Measurements from ENCODE around the gene HLA-DMB.
A peak's percentile ranks its signal among the peaks of the same experiment; 100 is the strongest.

HLA-DMB gene

DNA sequence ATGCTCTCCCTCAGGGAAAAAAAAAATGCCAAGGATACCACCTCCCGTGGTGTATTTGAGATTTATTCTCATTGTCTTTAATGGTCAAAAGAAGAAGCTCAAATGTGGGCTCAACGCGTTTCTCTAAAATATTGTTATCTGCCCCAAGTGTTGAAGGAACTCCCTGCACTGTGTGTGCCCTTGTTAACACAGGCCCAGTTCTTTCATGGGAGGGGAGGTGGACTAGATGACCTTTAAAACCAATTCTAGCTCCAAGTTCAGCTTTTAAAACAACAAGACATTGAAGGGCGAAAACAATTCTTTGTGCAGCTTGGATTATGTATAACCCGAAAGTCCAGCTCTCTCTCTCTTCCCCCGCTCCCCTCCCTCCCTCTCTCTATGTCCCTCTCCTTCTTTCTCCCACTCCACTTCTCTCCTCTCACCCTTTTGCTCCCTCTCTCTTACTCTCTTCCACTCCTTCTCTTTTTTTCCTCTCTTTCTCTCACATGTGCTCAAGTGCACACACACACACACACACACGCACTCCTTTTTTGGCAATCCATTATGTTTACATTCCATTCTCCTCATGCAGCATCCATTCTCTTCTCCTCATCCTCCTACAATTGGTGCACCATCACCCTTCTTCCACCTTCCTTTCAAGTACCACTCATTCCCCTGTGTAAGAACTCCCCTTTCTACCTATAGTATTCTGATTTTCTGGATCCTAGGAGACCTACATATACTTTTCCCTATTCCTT is 8.5 kb downstream of the HLA-DMB start:
- peak in 1 of 2 donors; percentile 28 for ATAC-seq (replicated peaks)
- Mint-ChIP-seq H3K4me3 (peak overlapping the region in 1 of 2 donors; percentile 1), H3K36me3 (peaks cover 31 to 48% of the 10 kb centered on the region in 2 donors), H3K9me3 (peaks cover 0 to 2% of the 10 kb centered on the region in 2 donors), H3K27me3 (no peaks in the 10 kb centered on the region), H3K27ac (peak overlapping the region; percentile 26), H3K4me1 (peaks cover 45 to 88% of the 10 kb centered on the region in 2 donors)
- no peak for DNase-seq

DNA sequence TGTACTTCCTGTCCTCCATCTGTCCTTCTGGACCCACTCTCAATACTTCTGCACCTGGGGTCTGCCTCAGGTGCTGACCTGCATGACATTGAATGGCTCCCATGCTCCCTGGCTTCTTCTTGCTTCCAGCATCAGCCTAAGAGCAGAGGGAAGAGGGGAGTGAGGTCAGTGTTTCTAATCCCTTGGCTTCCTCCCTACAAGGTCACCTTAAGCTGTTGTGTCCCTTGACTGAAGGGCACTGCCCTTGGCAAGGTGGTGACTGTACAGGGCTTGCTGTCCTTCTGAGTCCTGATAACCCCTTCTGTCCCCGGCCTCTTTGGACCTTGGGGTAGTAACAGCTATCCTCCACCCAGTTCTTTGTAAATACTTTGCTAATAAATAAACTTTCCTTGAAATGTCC is 9.6 kb downstream of the HLA-DMB start:
- H3K4me3 Mint-ChIP-seq = no peak overlapping the region
- ATAC-seq (replicated peaks) (peak in 1 of 2 donors; percentile 3), DNase-seq (no peak)
- H3K4me1 Mint-ChIP-seq = peaks cover 36 to 80% of the 10 kb centered on the region in 2 donors
- H3K36me3 Mint-ChIP-seq = peaks cover 21 to 38% of the 10 kb centered on the region in 2 donors
- H3K27ac Mint-ChIP-seq = peak overlapping the region; percentile 93
- no peaks in the 10 kb centered on the region for H3K9me3 Mint-ChIP-seq
- H3K27me3 Mint-ChIP-seq = no peaks in the 10 kb centered on the region

DNA sequence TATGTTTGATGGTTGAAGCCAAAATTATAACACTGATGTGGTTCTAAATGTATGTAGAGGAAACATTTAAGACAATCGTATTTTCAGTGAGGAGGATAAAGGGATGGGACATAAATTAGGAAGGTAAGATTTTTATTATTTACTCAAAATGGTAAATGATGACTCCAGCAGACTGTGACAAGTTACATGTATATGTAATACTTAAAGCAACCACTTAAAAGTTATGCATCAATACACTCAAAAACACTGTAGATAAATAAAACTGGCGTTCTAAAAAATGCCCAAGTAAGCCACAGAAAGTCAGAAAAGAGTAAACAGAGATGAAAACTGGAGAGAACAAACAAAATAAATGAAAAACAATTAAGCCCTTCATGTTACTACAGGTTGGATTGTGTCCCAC is 18.7 kb downstream of the HLA-DMB start:
- Mint-ChIP-seq H3K36me3 (peaks cover 3 to 4% of the 10 kb centered on the region in 2 donors), H3K4me1 (peaks cover 35 to 55% of the 10 kb centered on the region in 2 donors), H3K27ac (peak overlapping the region; percentile 91), H3K27me3 (no peaks in the 10 kb centered on the region), H3K9me3 (peaks cover 2 to 4% of the 10 kb centered on the region in 2 donors), H3K4me3 (peak overlapping the region; percentile 31 to 66)
- DNase-seq = no peak
- ATAC-seq (replicated peaks) = peak; percentile 53 to 61

DNA sequence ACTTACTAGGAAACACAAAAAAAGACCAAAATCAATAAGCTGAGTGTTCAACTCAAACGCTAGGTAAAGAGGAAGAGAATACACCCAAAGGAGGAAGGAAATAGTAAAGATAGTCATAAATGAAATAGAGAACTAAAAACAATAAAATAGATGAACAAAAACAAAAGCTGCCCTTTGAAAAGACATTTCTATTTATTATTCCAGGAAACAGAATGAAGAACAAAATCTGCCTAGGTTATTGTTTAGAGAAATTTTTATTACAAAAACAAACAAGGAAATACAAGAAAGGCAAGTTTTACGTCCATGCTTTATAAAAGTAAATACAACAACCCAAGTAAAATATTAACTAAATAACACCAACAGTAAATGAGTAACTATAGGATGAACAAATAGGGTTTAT is 20.1 kb downstream of the HLA-DMB start:
- peaks cover 2 to 4% of the 10 kb centered on the region in 2 donors for H3K36me3 Mint-ChIP-seq
- ATAC-seq (replicated peaks) = peak; percentile 80 to 83
- H3K4me3 Mint-ChIP-seq = peak overlapping the region; percentile 4 to 75
- H3K27me3 Mint-ChIP-seq = no peaks in the 10 kb centered on the region
- H3K4me1 Mint-ChIP-seq = peaks cover 42 to 63% of the 10 kb centered on the region in 2 donors
- no peak for DNase-seq
- H3K27ac Mint-ChIP-seq = no peak overlapping the region
- H3K9me3 Mint-ChIP-seq = peaks cover 2 to 4% of the 10 kb centered on the region in 2 donors

DNA sequence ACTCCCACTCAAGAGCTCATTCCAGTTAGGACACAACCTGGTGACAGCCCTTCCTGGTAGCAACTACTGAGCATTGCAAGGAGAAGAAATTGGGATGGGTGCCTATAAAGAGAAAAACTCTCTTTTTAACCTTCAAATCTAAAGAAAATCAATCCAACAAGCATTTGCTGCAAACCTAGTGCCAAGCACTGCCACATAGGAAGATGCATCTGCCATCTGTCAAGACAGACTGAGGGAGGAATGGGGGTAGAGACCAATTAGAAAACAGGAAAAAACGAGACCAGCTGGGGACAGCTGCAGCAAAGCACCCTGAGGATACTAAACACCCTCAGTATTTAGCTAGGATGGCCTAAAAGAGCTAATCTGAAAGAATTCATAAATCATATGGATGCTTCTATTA is 27.9 kb downstream of the HLA-DMB start:
- H3K4me1 Mint-ChIP-seq = peaks cover 19 to 33% of the 10 kb centered on the region in 2 donors
- no peaks in the 10 kb centered on the region for H3K27me3 Mint-ChIP-seq
- DNase-seq (no peak), ATAC-seq (replicated peaks) (no peak)
- H3K36me3 Mint-ChIP-seq = peaks cover 4% of the 10 kb centered on the region in 2 donors
- no peak overlapping the region for H3K27ac Mint-ChIP-seq
- H3K9me3 Mint-ChIP-seq = peaks cover 0 to 4% of the 10 kb centered on the region in 2 donors
- H3K4me3 Mint-ChIP-seq = no peak overlapping the region

DNA sequence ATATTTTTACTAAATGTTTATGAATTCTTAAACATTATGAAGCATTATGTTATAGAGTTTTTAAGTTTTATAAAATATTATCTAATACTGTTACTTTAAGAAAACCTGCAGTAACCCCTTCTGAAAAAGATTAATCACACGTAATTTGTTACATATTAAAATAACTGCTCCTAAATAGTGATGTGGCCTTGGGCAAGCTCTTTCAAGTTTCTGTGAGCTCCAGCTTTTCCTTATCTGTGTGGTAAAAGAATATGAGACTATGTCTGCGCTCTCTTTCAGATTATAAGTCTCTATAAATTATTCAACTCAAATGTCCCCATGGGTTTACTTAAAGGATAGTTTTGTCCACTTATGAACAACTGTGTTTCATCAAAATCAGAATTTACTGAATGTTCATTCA is 31.9 kb downstream of the HLA-DMB start:
- DNase-seq (no peak), ATAC-seq (replicated peaks) (no peak)
- H3K27me3 Mint-ChIP-seq = no peaks in the 10 kb centered on the region
- H3K4me3 Mint-ChIP-seq = no peak overlapping the region
- no peak overlapping the region for H3K27ac Mint-ChIP-seq
- H3K36me3 Mint-ChIP-seq = peaks cover 2 to 4% of the 10 kb centered on the region in 2 donors
- H3K9me3 Mint-ChIP-seq = no peaks in the 10 kb centered on the region
- peaks cover 6 to 15% of the 10 kb centered on the region in 2 donors for H3K4me1 Mint-ChIP-seq

DNA sequence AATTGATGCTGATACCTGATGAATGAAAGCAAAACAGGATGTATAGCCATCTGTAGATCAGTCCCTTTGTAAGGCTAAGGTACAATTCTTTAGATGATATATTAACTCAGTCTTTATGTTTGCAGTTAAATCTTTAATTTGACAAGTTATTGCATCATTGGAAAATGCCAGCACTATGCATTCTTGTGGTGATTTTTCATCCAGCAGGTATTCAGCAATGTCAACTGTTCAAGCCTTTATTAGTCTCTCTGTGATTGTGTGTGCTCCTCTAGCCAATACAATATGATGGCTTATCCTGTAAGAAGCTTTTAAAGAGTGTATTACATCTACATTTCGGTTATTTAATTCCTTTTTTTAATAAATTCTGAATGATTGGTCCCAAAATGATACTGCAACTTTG is 34.3 kb downstream of the HLA-DMB start:
- no peaks in the 10 kb centered on the region for H3K9me3 Mint-ChIP-seq
- no peak for ATAC-seq (replicated peaks)
- peaks cover 9 to 26% of the 10 kb centered on the region in 2 donors for H3K4me1 Mint-ChIP-seq
- peaks cover 5 to 8% of the 10 kb centered on the region in 2 donors for H3K36me3 Mint-ChIP-seq
- H3K27me3 Mint-ChIP-seq = no peaks in the 10 kb centered on the region
- no peak for DNase-seq
- H3K4me3 Mint-ChIP-seq = no peak overlapping the region
- no peak overlapping the region for H3K27ac Mint-ChIP-seq

DNA sequence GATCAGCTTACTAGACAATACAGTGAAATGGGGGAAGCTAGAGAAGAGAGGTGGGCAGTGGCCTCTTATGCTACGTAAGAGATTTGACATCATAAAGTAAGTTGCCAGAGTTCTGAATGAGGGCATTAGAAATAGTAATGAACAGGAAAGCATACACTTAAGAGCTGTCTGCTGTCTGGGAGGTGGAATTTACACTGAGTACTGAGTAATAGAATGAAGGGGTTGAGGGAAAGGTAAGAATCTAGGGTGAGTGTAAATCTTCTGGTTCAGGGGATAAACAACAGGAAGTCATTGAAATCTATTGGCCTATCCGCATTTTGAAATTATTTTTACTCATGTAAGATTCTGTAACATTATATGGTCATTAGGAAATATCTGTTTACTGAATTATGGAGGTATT is 35.8 kb downstream of the HLA-DMB start:
- Mint-ChIP-seq H3K27ac (no peak overlapping the region), H3K4me1 (peaks cover 9 to 26% of the 10 kb centered on the region in 2 donors), H3K4me3 (no peak overlapping the region), H3K27me3 (no peaks in the 10 kb centered on the region), H3K36me3 (peaks cover 9 to 18% of the 10 kb centered on the region in 2 donors), H3K9me3 (no peaks in the 10 kb centered on the region)
- DNase-seq = no peak
- ATAC-seq (replicated peaks) = no peak

DNA sequence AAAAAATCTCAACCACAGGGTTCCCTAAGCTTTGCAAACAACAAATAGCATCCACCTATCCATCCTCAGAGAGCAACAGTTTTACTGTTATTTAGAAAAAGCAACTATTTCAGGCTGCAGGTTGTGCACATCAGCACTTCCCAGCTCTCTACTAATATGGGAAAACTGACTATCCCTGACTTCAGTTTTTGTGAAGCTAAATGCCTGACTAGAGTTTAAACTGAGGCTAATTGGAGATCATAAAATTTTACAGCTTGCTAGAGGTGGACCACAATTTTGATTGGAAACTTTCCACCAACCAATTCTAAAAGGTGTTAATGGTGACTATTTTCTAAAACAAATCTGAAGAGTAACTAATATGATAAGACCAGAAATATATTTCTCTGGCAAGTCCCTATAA is 36.9 kb downstream of the HLA-DMB start:
- no peak for ATAC-seq (replicated peaks)
- Mint-ChIP-seq H3K4me1 (peaks cover 9 to 26% of the 10 kb centered on the region in 2 donors), H3K4me3 (no peak overlapping the region), H3K27ac (no peak overlapping the region), H3K9me3 (no peaks in the 10 kb centered on the region), H3K27me3 (no peaks in the 10 kb centered on the region), H3K36me3 (peaks cover 9 to 18% of the 10 kb centered on the region in 2 donors)
- no peak for DNase-seq

DNA sequence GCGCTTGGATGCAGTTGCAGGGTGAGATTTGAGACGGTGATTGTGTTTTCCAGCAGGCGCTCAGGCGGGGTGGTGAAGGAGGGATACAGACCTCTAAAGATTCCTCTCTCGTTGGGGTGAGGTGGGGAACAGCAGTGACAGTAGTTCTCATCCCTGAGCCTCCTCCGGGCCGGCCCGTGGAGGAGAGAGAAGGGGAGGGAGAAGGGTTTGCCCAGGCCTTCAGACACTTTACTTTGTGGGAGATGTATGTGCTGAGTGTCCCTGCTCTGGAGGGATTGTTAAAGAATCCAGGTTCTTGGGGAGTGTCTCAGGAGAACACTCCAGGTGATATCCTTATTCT is 45.9 kb downstream of the HLA-DMB start:
- Mint-ChIP-seq H3K9me3 (no peaks in the 10 kb centered on the region), H3K27ac (peak overlapping the region; percentile 97), H3K4me3 (peak overlapping the region; percentile 92 to 97), H3K36me3 (peaks cover 20 to 27% of the 10 kb centered on the region in 2 donors), H3K4me1 (peaks cover 40 to 68% of the 10 kb centered on the region in 2 donors), H3K27me3 (no peaks in the 10 kb centered on the region)
- ATAC-seq (replicated peaks) (peak; percentile 15 to 18), DNase-seq (no peak)

DNA sequence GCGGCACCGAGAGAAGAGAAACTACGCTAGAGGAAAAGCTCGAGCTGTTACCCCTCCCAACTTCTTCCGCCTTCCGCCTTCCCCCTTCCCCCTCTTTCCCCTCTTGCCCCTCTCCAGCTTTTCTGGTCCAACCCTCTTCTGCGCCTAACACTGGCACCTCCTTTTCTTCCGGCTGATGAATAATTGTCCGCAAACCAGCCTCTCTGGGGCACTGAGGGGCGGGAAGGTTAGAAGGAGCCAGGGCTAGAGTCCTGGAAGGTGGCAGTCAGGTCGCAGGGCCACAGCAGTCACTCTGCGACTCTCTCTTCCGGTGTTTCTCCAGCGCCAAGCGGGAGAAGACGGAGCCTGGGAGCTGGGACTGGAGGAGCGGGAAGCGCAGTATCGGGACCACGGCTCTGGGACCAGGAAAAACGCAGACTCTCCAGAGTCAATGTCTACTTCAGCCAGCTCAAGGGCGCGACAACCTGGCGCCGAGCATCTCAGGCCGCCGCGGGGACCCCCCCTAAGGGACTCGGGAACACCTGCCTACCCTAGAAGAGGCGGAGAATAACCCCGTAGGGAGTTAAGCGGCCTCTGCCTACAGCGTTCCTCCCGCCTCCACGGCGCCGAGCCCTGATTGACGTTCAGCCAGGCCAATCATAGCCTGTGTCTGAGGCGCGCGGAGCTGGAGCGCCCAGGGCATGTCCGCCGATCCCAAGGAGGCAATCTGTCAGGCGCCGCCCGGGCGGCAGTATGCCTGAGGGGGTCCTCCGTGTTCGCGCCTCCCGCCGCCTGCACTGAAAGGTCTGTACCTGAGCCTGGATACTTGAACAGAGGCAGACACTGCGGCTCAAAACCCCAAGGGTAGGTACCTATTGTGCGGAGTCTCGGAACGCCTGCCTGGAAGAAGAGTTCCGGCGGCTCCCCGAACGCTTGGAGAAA is 46.5 kb downstream of the HLA-DMB start:
- Mint-ChIP-seq H3K36me3 (peaks cover 20 to 27% of the 10 kb centered on the region in 2 donors), H3K4me1 (peaks cover 40 to 70% of the 10 kb centered on the region in 2 donors), H3K27me3 (no peaks in the 10 kb centered on the region), H3K27ac (peak overlapping the region; percentile 97), H3K9me3 (no peaks in the 10 kb centered on the region), H3K4me3 (peak overlapping the region; percentile 92 to 97)
- peak; percentile 97 to 98 for ATAC-seq (replicated peaks)
- peak; percentile 97 for DNase-seq

DNA sequence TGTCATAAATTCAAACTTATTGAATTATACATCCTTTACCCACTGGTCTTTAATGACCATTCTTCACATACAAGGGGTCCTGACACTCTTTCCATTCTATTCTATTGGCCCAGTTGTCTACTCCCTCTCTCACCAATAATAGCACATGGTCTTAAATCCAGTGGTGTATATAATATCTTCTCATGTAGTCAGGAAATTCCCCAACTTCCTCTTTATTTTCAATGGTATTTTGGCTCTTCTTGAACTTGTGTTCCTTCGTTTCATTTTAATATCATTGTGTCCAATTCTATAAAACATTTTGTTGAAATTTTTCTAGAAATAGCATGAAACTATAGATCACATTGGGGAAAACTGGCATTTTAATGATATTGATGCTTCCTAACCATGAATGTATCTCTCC is 50.0 kb downstream of the HLA-DMB start:
- no peak overlapping the region for H3K4me3 Mint-ChIP-seq
- H3K9me3 Mint-ChIP-seq = no peaks in the 10 kb centered on the region
- peaks cover 34 to 73% of the 10 kb centered on the region in 2 donors for H3K4me1 Mint-ChIP-seq
- ATAC-seq (replicated peaks) (no peak), DNase-seq (no peak)
- H3K36me3 Mint-ChIP-seq = peaks cover 3 to 9% of the 10 kb centered on the region in 2 donors
- no peak overlapping the region for H3K27ac Mint-ChIP-seq
- H3K27me3 Mint-ChIP-seq = no peaks in the 10 kb centered on the region

DNA sequence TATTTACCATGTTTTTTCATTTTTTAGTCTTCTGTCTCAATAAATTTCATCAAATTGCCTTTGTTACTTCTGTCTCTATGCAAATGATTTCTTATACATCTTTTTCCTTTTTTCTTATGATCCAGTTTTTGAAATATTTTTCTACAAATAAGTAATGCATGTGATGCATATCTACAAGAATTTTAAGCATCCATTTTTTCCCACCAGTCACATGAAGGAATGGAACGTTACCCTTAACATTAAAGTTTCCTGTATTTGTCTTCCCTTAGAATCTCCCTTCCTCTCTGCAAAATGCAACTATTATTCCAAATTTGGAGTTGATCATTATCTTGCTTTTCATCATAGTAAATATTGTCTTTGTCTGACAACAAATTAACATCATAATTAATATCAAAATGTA is 51.3 kb downstream of the HLA-DMB start:
- Mint-ChIP-seq H3K9me3 (no peaks in the 10 kb centered on the region), H3K27me3 (no peaks in the 10 kb centered on the region), H3K4me3 (no peak overlapping the region), H3K36me3 (no peaks in the 10 kb centered on the region), H3K4me1 (peaks cover 27 to 63% of the 10 kb centered on the region in 2 donors), H3K27ac (no peak overlapping the region)
- ATAC-seq (replicated peaks) (no peak), DNase-seq (no peak)

DNA sequence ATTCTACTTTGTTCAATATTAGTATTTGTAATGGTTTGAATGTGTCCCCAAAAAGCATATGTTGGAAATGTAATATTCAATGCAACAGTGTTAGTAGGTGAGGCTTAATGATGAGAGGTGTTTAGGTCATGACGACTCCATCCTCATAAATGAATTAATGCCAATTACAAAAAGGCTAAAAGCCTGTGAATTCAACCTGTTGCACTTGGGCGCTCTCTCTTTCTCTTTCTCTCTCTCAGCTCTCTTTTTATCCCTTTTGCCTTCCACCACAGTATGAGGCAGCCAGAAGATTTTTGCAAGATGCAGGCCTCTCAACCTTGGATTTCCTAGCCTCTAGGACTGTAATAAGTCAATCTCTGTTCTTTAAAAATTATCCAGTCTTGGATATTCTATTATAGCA is 52.3 kb downstream of the HLA-DMB start:
- no peak for DNase-seq
- Mint-ChIP-seq H3K36me3 (no peaks in the 10 kb centered on the region), H3K4me1 (peaks cover 34 to 70% of the 10 kb centered on the region in 2 donors), H3K4me3 (no peak overlapping the region), H3K27ac (no peak overlapping the region), H3K27me3 (no peaks in the 10 kb centered on the region), H3K9me3 (no peaks in the 10 kb centered on the region)
- no peak for ATAC-seq (replicated peaks)

All from stimulated activated naive B cell treated with anti-CD40 and anti-IgM and Interleukin-4, amounts not matched to agents 10 μg/mL and 1 μg/mL and 100 μg/mL, for 72 hours (primary cell).